GM21526 (cell line): ENCODE data around the gene CCNL2.

Experiments used
- ATAC-seq: cut with Tn5 transposase; IDR thresholded peaks from one replicate; pipeline ENCODE4 v1.9.1; 2021; ENCODE audit warnings: moderate library complexity; ENCODE audit not compliant: unreplicated experiment, low FRiP score

CCNL2 gene

GRCh38 chr1:1359664-1360468 lies 39.3 kb downstream of the CCNL2 start:
- no peak for ATAC-seq

GRCh38 chr1:1359308-1359663 lies 39.8 kb downstream of the CCNL2 start:
- ATAC-seq: no peak

- no peak for ATAC-seq
Observed at GRCh38 chr1:1358433-1359271, 40.5 kb downstream of the CCNL2 start, which contains the start of gene MXRA8. MXRA8 (minus strand) TSS chr1:1358555; CDS start chr1:1358504, 51 bp downstream.

- no peak for ATAC-seq
Observed at GRCh38 chr1:1357871-1358432, 41.2 kb downstream of the CCNL2 start.

- ATAC-seq: no peak
Observed at GRCh38 chr1:1356796-1357401, 42.2 kb downstream of the CCNL2 start.

GRCh38 chr1:1356166-1356795 lies 42.9 kb downstream of the CCNL2 start:
- ATAC-seq: no peak

GRCh38 chr1:1355416-1355815 lies 43.7 kb downstream of the CCNL2 start:
- ATAC-seq: no peak

- ATAC-seq: no peak
Observed at GRCh38 chr1:1354271-1355247, 44.6 kb downstream of the CCNL2 start.

- ATAC-seq: no peak
Observed at GRCh38 chr1:1353389-1354151, 45.6 kb downstream of the CCNL2 start.

- no peak for ATAC-seq
Observed at GRCh38 chr1:1352786-1353388, 46.2 kb downstream of the CCNL2 start.

- ATAC-seq: no peak
Observed at GRCh38 chr1:1351511-1352427, 47.4 kb downstream of the CCNL2 start.

GRCh38 chr1:1349256-1350012 lies 49.7 kb downstream of the CCNL2 start, which contains the start of gene DVL1:
DVL1 (minus strand) TSS chr1:1349418; CDS start chr1:1349065, 353 bp downstream.
- ATAC-seq: peak; percentile 37

GRCh38 chr1:1348420-1349255 lies 50.5 kb downstream of the CCNL2 start:
- peak; percentile 23 for ATAC-seq

GRCh38 chr1:1347663-1348419 lies 51.3 kb downstream of the CCNL2 start:
- ATAC-seq: no peak
